Dedifferentiated amniotic fluid mesenchymal stem cell (primary cell): Measurements from ENCODE around the gene SLC6A19.
"Not testable (repeated sequence)": the region's sequence is repeated elsewhere in the genome, so short reads cannot be mapped to it uniquely, and the experiment has no call there.

ENCODE experiments used
- DNase-seq: peaks from one replicate; pipeline ENCODE4 v3.0.0-alpha.2; 2016; ENCODE audit errors: extremely low spot score

SLC6A19 gene

DNA sequence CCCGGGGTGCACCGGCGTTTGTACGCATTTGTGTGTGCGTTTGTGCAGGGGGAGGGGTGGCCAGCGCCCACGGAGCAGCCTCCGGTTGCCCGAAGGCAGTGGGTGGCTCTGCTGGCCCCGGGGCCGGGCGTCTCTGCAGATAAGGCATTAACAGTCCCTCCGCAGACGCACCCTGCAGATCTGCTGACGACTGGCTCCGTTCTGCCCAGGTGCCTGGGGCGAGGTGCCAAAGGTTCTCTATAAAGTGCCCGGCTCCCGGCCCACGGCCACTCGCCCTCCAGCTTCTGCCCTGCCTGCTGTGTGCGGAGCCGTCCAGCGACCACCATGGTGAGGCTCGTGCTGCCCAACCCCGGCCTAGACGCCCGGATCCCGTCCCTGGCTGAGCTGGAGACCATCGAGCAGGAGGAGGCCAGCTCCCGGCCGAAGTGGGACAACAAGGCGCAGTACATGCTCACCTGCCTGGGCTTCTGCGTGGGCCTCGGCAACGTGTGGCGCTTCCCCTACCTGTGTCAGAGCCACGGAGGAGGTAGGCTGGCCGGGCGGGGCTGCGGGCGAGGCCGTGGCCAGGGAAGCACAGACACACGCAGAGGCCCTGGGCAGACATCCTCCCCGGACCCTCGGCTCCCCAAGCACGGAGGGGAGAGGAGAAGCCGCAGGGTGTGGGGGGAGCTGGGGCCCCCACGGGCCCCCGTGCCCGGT lies at the start of gene SLC6A19:
Gene SLC6A19, plus strand, starts transcription at position 269 of the 699 bp plus-strand sequence. Its CDS starts 56 bp downstream, at position 325.
- DNase-seq, result no peak

DNA sequence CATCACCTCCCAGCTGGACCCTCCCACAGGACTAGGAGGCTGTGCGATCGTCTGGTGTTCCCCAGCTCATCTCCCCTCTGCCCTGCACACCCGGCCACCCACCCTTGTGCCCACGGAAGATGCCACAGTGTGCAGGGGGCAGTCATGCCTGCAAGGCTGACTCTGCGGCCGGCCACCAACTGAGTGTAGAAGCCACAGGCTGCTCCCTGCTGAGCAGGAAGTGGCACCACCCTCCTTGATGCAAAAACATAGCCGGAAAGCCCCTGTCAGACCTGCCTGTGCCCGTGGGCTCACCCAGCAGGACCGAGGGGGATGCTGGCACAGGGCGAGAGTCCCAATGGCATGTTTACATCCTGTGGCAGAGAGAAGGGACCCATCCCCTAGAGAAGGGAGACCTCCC lies 49.2 kb upstream of the SLC6A19 start:
- no peak for DNase-seq

DNA sequence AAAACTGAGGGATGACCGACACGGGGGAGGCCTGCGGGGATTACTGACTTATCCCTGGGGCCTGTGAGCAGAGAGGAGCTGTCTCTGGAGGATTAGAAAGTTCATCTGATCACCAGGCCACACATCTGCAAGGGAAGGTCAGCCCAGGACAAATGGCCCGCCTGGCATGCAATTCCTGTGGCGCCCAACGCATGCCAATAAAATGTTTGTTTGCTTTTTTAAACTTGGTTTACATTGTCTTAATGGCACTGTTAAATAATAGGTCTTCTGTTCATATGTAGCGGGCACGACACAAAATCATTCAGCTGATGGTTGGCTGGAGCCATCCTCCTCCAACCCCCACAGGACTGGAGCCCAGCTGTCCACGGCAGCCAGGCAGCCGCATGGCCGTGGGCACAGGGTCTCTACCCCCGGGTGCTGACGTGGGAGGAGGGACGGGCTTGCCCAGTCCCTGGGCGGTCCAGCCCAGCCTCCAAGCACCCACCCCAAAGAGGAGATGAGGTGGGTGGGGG lies 48.6 kb upstream of the SLC6A19 start:
- no peak for DNase-seq

DNA sequence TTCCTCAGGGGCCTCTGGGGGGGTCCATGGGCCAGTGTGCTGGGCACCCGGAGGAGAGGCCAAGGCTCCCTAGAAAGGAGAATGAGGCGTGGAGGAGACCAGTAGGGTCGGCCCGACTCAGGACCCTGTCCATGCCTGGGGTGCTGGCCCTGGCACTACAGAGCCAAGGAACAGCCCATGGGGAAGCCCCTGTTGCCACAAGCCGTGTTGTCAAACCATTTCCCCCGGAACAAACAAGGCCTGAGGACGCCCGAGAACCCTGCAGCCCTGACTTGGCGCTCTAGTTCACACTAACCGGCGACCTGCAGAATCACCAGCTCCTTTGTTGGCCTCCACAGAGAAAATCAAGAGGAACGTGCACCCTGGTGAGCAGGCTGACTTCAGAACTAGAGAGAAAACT lies 48.0 kb upstream of the SLC6A19 start:
- DNase-seq, result no peak

DNA sequence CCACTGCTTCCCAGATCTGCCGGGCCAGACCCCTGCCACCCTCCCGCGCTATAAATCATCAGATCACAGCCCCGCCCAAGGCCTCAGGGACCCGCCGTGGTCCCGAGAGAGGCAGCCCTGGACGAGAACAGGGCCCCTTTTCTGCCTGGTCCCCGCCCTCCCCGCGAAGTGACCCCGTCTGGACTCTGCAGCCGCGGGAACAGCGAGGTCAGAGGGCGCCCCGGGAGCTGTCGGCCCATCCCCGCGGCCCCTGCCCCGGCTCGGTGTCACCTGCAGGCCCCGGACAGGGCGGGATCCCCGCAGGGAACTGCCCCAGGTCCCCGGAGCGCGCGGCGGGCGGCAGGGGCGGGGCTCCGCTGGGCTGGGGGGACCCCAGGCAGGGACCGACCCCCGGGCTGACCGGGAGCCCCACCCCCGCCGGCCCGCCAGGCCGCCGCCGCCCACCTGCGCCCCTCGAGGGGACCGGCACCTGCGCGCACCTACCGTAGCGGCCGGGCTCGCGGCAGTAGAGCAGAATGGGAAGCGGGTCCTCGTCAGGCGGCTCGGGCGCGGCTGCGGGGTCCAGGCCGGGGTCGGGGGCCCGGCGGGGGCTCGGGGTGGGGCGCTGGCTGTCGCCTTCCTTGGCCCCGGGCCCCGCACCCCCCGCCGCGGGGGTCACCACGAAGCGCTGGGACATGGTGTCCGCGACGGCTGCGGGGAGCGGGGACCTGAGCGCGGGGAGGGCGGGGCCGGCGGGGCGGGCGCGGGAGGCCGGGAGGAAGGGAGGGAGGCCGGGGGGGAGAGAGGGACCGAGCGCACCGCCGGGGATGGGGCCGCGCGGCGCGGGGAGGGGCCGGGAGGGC lies 46.0 kb upstream of the SLC6A19 start:
- no peak for DNase-seq

DNA sequence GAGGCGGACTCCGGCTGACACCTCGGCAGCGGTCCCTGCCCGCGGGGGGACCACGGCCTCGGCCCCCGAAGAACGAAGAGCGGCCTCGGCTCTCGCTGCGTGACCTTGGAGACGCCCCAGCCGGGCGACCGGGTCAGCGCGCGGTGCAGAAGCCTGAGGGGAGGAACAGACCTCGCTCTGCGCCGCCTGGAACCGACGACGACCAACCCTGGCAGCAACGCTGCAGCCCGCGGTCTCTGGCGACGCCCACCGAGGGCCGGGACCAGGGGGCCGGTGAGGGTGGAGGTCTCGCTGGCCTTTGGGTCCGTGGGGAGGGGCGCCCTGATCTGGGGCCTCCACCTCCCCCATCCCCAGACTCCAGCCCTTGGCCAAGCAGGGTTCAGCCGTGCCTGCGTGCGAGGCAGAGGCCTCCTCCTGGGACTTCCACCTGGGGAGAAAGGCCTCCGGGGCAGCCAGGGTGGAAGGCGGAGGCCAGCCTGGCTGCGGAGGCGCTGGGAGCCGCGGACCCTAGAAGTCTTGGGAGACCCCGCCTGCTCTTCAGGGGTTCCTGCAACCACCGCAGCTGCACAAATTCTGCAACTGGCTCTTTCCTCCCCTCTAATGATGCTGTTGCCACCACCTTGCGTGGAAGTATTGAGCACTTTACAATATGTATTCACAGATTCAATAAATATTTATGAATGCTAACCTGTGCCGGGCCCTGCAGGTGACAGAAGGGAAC lies 45.2 kb upstream of the SLC6A19 start:
- DNase-seq, result no peak

DNA sequence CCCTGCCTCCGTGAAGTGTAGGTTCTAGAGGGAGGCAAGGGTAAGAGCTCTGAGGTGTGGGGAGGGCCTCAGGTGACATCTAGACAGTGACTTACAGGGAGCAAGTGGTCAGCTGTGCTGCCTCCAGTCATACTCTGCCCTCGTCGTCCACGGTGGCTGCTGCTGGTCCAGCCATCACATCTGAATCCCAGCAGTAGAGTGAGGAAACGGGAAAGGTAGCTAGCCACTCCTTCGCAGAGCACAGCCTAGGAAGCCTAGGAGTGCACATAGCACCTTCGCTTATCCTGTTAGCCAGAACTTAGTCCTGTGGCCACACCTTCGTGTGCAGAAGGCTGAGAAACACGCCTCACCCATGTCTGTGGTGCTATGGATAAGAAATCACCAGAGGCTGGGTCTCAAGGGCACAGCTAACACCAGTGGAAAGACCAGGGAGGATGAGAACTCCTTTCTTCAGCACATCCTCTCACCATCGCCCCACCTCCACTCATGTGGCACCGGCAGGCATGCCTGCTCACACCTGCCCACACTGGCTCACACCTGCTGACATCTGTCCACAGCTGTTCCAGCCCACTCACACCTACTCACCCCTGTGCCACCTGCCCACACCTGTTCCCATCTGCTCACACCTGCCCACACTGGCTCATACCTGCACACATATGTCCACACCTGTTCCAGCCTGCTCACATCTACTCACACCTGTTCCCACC lies 44.5 kb upstream of the SLC6A19 start:
- no peak for DNase-seq

DNA sequence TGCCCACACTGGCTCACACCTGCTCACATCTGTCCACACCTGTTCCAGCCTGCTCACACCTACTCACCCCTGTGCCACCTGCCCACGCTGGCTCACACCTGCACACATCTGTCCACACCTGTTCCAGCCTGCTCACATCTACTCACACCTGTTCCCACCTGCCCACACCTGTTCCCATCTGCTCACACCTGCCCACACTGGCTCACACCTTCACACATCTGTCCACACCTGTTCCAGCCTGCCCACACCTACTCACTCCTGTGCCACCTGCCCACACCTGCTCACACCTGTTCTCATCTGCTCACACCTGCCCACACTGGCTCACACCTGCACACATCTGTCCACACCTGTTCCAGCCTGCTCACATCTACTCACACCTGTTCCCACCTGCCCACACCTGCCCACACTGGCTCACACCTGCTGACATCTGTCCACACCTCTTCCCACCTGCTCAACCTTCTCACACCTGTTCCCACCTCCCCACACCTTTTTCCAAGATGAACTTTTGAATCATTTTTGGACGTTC lies 43.9 kb upstream of the SLC6A19 start:
- DNase-seq, result not testable (repeated sequence)

DNA sequence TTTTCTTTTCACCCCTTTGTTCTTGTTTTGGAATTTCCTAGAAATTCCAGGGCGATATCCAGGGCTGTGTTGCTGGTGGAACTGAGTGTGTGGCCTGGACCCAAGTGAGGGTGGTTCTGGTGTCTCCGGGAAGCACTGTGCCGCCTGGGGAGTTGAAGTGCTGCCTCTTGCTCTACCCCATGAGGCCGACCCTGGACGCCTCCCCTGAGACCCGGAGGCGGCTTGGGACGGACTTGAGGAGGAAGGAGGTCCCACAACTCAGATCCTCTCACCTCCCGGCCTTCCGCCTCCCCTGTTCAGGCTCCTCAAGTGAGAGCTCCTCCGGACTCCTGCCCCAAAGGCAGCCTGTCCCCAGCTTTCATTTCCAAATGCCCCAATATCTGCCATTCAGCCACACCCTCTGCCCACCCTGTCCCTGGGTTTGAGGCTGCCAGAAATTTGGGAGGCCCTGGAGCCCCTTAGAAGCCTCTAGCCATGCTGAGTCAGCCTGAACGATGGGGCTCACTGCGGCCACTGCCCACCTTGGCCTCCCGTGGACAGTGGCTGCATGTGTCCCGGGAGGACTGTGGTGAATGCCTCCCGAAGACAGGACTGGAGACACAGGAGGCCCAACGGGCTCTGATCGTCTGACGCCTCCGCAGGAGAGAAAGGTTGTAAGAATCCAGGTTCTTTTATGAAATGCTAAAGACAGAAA lies 42.6 kb upstream of the SLC6A19 start:
- no peak for DNase-seq

DNA sequence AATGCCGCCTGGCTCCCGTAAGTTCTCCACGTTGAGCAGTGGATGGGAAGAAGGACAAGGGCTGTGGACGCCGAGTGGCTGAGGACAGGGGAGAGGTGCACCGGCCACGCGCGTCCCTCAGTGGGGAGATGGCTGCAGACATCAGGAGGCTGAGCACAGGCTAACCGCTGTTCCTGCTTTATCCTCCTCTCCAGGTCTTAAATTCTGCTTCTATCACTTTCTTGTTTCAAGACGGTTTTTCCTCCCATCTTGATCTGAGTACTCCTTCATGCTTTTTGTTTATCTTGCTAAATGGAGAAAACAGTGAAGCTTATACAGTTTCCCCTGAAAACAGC lies 42.1 kb upstream of the SLC6A19 start:
- no peak for DNase-seq

DNA sequence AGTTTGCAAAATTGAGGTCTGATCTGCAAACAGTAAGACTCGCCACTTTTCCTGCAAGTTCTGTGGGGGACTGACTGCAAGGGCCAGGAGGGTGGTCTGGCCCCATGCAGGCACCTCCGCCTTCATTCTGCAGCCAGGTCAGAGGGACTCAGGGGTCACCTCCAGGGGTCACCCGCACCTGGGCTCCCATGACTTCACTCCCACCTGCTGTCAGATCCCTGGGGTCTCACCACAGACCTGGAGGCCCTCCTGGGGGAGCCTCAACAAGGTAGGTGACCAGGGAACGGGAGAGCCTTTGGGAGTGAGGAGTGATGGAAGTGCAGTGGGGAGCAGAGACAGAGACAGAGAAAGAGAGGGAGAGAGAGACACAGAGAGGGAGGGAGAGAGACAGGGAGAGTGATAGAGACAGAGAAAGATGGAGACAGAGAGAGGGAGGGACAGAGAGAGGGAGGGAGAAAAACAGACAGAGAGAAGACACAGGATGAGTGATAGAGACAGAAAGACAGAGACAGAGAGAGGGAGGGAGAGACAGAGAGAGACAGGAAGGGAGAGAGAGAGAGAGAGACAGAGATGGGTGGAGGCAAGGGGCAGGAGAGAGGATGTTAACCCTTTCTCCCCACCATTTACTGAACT lies 41.5 kb upstream of the SLC6A19 start:
- DNase-seq, result no peak

DNA sequence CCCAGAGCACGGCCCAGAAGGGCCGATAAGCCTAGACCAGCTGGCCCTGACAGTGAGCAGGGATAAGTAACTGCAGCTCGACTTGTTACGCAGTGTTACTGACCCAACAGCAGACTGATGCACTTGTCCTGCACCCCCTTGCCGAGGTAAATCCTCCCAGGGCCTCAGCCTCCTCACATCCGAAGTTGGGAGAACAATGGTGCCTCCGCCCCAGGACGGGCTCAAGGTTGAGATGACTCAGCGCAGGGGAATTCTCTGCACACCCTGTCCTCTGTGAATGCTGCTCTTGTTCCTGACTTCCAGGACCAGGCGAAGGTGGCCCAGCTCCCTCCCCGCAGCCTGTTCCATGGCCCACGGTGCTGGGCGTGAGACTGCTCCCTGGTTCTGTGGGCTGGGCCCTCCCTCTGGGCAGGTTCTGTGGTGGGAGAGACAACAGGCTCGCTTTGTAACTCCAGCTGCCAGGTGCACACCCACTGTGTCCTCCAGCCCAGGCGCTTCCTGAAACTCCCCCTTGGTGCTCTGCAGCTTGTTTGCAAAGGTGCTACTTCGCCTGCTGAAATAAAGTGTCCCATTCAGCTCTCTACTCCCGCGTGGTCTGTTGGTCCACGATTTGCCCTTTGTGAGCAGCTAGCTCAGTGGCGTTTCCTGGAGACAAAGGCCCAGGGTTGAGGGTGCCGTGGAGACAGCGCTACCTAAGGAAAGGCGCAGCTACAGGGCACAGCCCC lies 40.1 kb upstream of the SLC6A19 start:
- DNase-seq, result no peak

DNA sequence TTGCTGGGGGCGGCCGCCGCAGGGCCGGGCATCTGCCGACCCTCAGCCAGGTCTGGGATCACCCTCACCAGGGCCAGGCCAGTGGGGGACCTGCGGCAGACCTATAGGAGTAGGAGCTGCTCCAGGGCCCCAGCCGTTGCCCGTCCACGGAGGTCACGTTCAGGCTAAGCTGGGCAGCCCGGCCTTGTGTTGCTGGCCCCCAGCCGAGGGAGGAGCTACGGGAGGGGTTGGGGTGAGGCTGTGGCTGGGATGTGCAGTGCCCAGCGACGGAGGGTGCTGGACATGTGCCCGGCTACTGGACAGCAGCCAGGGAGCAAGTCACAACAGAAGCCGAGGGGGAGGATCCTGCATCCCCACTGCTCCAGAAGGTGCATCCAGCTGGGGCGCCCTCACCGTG lies 39.6 kb upstream of the SLC6A19 start:
- DNase-seq, result no peak

DNA sequence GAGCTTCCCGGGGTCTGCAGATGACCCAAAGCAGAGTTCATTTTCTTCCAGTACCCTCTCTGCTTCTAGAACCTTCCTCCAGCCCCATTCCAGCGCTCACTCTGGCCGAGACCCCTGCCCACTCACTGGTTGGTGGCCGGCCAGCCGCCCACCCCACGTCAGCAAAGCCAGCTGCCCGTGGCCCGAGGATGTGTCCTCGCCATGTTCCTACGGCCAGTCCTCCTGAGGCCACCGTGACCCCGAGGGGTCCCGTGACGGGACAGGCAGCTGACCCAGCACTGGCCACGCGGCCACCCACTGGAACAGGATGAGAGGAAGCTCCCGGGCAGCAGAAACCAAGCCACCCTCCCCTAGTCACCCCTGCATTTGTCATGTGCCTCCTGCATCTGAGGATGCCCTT lies 39.1 kb upstream of the SLC6A19 start:
- no peak for DNase-seq

DNA sequence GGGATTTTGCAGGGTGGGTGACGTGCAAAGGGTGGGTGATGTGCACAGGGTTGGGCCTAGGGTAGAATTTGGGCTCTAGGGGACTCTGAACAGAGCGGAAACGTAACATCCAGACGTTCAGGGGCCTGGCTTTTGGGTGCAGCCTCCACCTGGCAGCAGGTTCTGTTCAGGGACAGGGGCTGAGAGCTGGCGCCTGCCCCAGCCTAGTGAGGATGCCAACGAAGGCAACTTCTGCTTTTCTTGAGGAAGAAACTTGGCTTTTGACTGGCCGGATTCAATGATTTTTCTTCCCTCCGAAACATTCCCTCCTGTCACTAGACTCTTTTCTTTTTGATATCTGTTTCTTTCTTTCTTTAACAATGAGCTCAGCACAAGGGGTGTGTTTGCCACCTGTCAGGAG lies 38.6 kb upstream of the SLC6A19 start:
- no peak for DNase-seq

DNA sequence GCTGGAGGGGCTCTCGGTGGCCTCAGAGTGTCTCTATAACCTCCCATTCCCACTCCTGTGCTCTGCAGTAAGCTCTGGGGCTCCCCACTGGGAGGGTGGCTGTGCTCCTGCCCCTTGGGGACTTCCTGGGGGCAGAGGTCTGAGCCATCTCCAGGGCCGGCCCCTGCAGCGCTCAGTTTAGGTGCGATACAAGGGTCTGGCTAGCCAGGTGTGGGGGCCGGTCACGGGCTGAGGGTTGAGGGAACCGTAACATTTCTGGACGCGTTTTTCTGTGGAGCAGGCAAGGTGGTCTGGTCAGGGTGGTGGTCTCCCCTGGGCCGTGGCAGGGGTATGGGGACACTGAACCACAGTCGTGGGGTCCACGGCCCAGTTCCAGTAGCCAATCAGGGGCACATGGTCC lies 38.0 kb upstream of the SLC6A19 start:
- no peak for DNase-seq

DNA sequence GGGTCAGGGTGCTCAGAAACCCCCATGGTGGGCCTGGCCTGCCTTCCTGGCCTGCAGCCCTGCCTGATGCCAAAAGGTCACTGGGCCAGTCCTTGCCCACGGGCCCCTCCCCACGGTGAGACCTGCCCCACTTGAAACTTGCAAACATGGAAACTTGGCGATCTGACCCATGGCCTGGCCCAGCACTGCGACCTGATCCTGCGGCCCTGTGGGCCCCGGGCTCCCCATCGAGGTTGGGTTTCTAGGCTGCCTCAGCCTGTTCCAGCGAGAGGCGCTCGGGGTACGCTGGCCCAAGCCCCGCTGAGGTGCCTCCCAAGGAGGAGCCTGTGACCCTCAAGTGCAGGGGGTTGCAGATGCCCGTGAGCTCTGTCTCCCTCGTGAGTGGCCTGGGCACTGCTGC lies 37.5 kb upstream of the SLC6A19 start:
- no peak for DNase-seq

DNA sequence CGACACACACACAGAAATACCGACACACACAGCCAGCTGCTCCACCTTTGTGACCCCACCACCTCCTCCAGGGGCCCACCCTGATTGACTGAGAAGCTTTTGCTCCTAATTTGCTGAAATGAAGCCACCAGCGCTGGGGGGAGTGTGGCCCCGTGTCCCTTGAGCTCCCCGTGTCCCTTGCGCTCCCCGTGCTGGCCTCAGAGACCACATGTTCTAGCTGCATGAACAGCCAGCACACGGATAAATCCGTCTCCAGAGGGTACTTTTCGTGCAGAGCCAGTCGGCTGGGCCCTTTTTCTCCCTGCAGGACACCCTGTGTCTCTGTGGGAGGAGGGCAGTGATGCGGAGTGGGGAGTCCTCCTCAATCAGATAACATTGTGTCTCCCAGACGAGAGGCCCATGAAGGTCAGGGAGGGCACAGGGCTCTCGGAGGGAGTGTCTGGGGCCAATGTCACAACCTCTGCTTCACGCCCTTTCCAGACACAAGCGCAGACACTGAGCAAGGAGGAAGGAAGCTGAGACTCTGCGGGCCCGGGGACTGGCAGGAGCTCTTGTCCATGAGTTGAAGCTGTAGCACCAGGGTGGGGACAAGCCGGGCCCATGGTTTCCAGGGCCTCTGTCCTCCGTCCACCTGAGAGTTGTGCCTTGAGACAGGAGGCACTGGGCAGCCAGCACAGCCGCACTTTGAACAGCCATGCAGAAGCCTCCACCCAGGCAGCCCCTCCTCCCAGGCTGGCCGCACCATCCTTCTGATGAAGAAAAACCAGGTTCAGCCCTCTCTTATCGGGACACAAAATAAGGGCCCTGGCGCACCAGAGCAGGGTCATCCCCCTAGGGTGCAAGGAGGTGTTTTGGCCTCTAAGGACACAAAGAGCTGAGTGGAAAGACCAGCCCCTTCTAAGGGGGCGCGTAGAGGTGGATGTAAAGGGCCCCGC lies 36.4 kb upstream of the SLC6A19 start:
- no peak for DNase-seq

DNA sequence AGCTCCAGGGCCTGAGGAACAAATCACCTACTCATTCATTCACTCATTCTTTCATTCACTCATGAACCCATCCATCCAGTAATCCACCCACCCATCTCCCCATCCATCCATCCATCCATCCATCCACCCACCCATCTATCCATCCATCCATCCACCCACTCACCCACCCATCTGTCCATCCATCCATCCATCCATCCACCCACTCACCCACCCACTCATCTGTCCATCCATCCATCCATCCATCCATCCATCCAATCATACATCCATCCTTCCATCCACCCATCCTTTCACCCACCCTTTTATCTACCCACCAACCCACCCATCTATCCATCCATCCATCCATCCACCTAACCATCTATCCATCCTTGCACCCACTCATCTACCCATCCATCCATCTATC lies 35.5 kb upstream of the SLC6A19 start:
- no peak for DNase-seq
